Measurements from ENCODE around the gene CAVIN2. TPM values are rescaled to one million over a fixed set of nuclear protein-coding genes. Genes with fewer than 3 reads are reported as not detected.
A peak's percentile ranks its signal among the peaks of the same experiment; 100 is the strongest.

The CAVIN2 gene
- polyA plus RNA-seq, 2 of the 4 experiments (the other 2 are of a cell fraction) = 9.6 to 20.3 TPM

DNA sequence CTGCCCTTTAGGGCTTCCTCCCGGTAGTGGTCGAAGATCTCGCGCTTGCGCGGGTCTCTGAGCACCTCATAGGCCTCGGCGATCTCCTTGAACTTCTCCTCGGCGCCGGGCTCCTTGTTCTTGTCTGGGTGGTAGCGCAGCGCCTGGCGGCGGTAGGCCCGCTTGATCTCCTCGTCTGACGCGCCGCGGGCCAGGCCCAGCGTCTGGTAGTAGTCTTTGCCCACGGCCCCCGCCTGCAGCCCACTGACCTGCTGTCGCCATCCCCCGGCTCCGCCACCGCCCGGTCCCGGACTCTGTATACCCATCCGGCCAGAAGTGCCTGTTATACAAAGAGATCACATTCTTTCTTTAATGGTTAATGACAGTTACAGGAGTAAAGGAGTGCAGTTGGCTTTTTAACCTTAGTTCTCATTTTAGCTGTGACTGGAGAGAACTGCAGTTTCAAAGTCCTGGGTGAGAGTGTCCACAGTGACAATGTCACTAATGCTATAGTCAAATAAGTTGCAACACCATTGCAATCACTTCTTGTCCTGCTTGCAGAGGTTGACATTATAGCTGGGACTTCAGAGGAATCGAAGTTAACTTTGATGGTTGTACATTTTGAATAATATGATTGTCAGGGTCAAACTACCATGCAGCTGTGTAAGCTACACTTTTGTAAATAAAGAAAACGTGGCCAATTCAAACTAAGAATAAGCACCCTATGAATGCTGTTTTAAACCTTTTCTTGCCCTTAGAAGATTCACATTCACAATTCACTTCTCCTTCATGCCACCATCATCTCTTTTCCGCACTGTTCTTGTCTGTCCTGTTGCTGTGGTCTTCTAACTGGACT is 35.3 kb upstream of the CAVIN2 start:
- FAIRE-seq (no peak), DNase-seq (ENCODE audit: low read depth in 1 of 2, low spot score in 1 of 2) (no peak), ATAC-seq (no peak)
- H3K9me3 ChIP-seq = no peaks in the 10 kb centered on the region
- H3K4me3 ChIP-seq = no peak overlapping the region
- H3K4me1 ChIP-seq = peaks cover 38% of the 10 kb centered on the region
- TF ChIP-seq PBX3 (IDR thresholded peaks at IDR 0.05) = no peak
- TF ChIP-seq HDAC2 (IDR thresholded peaks at IDR 0.05) = no peak
- TF ChIP-seq FOXS1 (CRISPR knock-in tag; IDR thresholded peaks at IDR 0.05) = no peak
- no peak for TF ChIP-seq PHF8 (IDR thresholded peaks at IDR 0.05; ENCODE audit: borderline replicate concordance, low read depth)
- no peak for TF ChIP-seq RAD21 (conservative IDR thresholded peaks at IDR 0.05 in 1 of 2, IDR thresholded peaks at IDR 0.05 in 1 of 2)
- no peak for TF ChIP-seq TFCP2L1 (CRISPR knock-in tag; IDR thresholded peaks at IDR 0.05)
- no peak for TF ChIP-seq RCOR1 (IDR thresholded peaks at IDR 0.05; ENCODE audit: low read depth, low read length)
- no peak for TF ChIP-seq RNF2 (IDR thresholded peaks at IDR 0.05; ENCODE audit: borderline replicate concordance, low read depth)
- TF ChIP-seq KDM1A (IDR thresholded peaks at IDR 0.05; ENCODE audit: low read depth) = no peak
- no peak for TF ChIP-seq HES2 (IDR thresholded peaks at IDR 0.05)
- TF ChIP-seq HMGXB4 (CRISPR knock-in tag; IDR thresholded peaks at IDR 0.05; ENCODE audit: borderline replicate concordance) = no peak
- TF ChIP-seq ESRRA (IDR thresholded peaks at IDR 0.05; ENCODE audit: borderline replicate concordance, low read length) = no peak
- no peak for TF ChIP-seq SREBF2 (IDR thresholded peaks at IDR 0.05)
- TF ChIP-seq, protein P1, sequence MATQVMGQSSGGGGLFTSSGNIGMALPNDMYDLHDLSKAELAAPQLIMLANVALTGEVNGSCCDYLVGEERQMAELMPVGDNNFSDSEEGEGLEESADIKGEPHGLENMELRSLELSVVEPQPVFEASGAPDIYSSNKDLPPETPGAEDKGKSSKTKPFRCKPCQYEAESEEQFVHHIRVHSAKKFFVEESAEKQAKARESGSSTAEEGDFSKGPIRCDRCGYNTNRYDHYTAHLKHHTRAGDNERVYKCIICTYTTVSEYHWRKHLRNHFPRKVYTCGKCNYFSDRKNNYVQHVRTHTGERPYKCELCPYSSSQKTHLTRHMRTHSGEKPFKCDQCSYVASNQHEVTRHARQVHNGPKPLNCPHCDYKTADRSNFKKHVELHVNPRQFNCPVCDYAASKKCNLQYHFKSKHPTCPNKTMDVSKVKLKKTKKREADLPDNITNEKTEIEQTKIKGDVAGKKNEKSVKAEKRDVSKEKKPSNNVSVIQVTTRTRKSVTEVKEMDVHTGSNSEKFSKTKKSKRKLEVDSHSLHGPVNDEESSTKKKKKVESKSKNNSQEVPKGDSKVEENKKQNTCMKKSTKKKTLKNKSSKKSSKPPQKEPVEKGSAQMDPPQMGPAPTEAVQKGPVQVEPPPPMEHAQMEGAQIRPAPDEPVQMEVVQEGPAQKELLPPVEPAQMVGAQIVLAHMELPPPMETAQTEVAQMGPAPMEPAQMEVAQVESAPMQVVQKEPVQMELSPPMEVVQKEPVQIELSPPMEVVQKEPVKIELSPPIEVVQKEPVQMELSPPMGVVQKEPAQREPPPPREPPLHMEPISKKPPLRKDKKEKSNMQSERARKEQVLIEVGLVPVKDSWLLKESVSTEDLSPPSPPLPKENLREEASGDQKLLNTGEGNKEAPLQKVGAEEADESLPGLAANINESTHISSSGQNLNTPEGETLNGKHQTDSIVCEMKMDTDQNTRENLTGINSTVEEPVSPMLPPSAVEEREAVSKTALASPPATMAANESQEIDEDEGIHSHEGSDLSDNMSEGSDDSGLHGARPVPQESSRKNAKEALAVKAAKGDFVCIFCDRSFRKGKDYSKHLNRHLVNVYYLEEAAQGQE (IDR thresholded peaks at IDR 0.05) = no peak
- no peak for TF ChIP-seq MAX (IDR thresholded peaks at IDR 0.05)
- TF ChIP-seq ZFP36 (IDR thresholded peaks at IDR 0.05; ENCODE audit: borderline replicate concordance, partially characterized antibody) = no peak
- TF ChIP-seq, protein P2, sequence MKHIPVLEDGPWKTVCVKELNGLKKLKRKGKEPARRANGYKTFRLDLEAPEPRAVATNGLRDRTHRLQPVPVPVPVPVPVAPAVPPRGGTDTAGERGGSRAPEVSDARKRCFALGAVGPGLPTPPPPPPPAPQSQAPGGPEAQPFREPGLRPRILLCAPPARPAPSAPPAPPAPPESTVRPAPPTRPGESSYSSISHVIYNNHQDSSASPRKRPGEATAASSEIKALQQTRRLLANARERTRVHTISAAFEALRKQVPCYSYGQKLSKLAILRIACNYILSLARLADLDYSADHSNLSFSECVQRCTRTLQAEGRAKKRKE (CRISPR knock-in tag; IDR thresholded peaks at IDR 0.05; ENCODE audit: low read depth) = no peak
- CTCF ChIA-PET = interaction anchor here (2.0 kb wide), 1 partner anchor 12 kb away, joined by 11 read pairs; no protein-coding TSS in a partner anchor
- 94% methylated on average over 34 of the region's 34 CpGs for WGBS (ENCODE audit: missing lambda C conversion rate)
- H3K4me2 ChIP-seq = no peak overlapping the region
- POLR2A ChIA-PET = no interaction called here
- H3K27ac ChIP-seq = 0 out of 6 replicates have a peak overlapping the region, but pooled peaks of 1 of the 2 experiments have one; percentile 12
